GM19351 (cell line): ENCODE results near the gene JAG2.
A peak's percentile ranks its signal among the peaks of the same experiment; 100 is the strongest.

Experiments used
- ATAC-seq: cut with Tn5 transposase; IDR thresholded peaks from one replicate; pipeline ENCODE4 v1.9.1; 2021; ENCODE audit warnings: mild to moderate bottlenecking, moderate library complexity; ENCODE audit not compliant: unreplicated experiment

JAG2 gene

DNA sequence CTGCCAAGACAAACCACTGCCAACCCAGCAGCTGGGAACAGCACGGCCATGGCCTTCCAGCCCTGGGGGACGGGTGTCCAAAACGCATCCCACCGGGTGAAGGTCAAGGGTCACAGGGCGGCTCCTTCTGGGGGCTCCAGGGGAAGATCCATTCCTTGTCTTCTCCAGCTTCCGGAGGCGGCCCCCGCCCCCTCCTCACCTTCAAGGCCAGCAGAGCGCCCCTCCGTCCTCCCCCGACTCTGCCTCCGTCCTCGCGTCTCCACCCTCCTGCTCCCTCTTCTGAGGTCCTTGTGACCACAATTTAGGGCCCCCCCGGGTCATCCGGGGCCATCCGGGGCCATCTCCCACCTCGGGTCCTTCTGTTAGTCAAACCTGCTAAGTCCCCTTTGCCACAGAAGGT, 16.4 kb upstream of the JAG2 start:
- ATAC-seq, result no peak

DNA sequence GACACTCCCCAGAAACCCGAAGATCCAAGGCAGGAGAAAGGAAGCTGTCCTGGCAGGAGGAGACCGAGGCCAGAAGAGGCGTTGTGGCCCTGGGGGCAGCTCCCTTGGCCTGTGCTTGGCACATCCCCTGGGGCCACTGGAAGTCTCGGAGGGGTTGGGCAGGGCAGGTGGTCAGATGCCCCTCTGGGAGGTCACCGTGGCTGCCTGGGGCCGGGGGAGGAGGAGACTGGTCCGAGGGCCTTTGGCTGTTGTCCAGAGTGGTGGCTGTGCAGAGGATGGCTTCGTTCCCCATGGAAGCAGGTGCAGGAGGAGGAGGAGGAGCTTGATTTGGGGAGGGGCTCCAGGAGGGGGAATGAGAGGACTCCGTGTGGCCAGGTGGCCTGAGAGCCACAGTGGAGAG, 15.9 kb upstream of the JAG2 start:
- ATAC-seq, result no peak

DNA sequence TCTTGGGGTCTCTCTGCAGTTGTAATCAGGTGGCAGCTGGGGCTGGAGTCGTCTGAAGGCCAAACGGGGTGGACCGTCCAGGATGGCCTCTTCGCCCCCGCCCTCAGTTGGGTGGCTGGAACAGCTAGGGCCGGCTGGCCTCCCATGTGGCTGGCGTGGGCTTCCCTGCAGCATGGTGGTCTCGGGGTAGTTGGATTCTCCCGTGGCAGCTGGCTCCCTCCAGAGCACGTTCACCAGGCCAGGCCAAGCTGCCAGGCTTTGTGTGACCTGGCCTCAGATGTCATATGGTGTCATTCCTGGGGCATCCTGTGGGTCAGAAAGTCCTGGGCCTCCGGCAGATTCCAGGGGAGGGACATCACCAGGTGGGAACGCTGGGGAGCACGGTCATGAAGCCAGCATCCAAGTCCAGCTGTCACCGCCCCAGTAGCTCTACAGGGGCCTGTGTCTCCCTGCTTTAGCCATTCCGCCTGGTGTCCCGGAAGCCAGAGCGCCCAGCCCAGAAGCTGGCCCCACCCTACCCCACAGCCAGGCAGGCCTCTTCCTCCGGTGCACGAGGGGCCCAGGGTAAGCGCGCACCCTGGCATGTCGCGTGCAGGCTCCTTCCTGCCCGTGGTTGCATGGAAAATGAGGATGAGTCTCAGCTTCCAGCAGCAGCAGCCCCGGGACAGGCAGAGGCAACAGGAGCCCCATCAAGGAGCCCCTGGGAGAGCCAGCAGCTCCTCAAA, 13.9 kb upstream of the JAG2 start:
- ATAC-seq, result no peak

GRCh38 chr14:105181549-105182295, 13.1 kb upstream of the JAG2 start:
- ATAC-seq, result no peak

DNA sequence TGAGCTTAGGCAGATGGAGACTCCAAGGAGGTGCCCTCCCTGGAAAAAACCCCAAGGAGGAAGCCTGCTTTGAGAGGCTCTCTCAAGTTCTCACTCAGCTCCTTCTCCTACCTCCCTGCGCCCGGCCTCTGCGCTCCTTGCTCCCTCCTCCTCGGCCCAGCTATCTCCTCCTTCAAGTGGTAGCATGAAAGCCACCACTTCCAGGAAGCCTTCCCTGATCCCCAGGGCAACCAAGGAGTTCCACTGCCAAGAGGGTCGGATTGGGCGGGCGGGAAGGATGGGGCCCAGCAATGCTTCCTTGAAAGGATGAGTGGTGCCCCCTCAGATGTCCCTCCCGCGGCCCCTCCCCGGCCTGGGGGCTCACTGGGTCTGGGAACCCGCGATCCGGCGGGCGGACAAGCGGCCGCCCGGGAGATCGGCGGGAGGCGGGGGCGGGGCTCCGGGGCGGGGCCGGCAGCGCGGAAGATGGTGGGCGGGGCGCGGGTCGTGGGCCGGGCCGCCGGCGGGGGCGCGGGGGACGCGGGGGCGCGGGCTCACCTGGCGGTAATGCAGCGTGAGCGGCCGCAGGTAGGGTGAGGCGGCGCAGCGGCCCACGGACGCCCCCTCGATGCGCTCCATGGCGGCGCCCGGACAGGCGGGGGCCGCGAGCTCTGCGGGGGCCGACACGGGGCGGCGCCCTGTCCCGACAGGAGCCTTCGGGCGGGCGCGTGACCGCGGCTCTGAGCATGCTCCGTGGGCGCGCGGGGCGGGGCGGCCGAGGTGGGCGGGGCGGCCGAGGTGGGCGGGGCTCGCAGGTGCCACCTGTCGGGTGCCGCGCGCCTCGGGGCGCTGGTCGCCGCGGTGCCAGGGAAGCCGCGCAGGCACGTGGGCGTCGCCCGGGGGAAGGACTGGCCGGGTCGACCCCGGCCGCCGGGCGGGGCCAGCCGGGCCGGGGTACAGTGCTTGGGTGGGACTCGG, 12.3 kb upstream of the JAG2 start, which contains the start of gene NUDT14:
NUDT14 (minus strand) TSS at position 721 of the 957 bp plus-strand sequence; CDS start at position 618, 103 bp downstream.
- peak; percentile 75 for ATAC-seq

DNA sequence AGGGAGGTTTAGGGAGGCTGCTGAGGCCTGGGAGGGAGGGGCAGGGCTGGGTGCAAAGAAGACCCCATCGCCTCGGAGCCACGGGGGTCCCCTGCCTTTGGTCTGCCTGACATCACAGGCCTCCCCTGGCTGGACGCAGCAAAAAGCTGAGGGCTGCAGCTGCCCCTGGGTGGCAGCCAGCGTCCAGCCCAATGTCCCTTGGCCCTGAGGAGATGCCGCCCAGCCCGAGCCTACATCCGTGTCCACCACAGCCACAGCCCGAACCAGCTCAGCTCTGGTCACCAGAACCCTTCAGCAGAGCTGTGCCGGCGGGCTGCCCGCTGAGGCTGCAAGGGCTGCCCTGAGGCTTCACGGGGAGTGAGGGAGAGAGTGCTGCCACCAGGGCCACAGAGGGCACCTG, 10.6 kb upstream of the JAG2 start:
- no peak for ATAC-seq

- no peak for ATAC-seq
Measured at GRCh38 chr14:105178868-105179140, 10.2 kb upstream of the JAG2 start.

DNA sequence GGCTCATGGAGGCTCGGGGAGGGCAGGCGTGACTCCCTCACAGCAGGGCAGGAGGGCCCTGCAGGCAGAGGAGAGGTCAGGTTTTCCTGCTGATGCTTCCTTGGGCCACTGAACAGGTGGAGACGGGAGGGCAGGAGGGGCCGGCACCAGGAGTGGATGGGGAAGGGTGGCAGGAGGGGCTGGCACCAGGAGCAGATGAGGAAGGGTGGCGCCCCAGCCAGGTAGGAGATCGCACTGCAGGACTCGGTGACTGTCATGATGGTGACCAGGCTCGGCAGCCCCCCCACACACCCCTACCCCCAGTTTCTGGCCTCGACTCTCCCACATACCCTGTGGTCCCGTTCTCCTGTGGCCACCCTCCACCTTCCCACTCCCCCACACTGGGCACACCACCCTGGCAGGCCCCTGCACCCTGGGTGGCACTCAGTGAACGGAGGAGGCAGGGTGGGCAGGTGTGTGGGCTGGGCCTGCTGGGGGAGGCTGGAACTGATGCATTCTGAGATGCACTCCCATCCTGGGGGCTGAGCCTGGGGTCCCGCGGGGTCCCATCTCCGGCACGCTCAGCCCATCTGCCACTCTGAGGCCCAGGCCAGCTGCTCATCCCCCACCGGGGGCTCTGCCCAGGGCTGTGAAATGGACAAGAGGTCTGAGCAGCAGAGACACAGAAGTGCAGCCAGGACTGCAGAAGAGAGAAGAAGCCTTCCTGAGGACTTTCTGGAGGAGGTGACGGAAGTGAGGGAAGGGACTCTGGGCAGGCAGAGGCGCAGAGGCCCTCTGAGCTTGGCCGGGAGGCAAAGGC, 9.7 kb upstream of the JAG2 start:
- ATAC-seq, result no peak

GRCh38 chr14:105177082-105177481, 8.5 kb upstream of the JAG2 start:
- ATAC-seq, result no peak

- ATAC-seq, result no peak
Measured at GRCh38 chr14:105176513-105176912, 7.9 kb upstream of the JAG2 start.

DNA sequence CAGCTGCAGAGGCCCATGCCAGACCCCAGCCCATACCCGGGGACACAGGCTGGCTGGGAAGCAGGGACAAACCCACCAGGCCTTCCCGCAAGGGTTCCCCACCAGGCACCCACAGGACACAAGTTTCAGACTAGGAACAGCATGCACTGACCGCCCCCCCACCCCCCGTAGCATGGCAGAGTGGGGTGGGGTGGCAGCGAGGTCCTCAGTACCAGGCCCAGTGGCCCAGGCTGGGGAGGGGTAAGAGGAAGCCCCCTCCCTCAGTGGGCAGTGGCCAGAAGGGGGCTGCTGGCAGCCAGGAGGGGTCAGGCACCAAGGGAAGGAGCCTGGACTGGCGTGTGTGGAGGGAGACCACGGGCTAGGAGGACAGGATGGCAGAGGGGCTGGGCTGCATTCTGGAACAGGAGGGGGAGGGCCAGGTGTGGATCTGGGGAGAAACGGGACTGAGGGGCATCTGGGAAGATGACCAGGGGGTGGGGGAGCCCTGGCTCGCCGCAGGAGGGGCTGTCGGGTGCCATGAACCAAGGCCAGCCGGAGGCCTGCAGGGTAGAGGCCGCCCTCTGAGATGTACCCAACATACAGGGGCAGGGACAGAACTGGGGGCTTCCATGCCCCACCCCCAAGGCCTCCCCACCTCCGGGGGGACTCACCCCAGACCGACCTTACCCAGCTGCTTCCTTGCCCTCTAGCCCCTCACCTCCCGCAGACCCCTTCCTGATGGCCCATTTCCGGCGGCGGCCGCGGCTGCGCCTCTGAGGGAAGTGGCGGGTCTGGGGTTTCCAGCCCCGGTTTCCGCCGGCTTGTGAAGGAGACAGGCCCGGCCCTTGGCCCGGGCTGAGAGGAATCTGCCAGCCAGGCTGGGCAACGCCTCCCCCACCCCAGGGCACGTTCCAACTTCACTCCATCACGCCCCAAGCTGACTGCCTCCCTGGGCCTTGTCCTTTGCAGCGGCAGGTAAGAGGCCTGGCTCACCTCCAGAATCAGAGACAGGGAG, 5.6 kb upstream of the JAG2 start:
- no peak for ATAC-seq

GRCh38 chr14:105173145-105173544, 4.6 kb upstream of the JAG2 start:
- no peak for ATAC-seq

DNA sequence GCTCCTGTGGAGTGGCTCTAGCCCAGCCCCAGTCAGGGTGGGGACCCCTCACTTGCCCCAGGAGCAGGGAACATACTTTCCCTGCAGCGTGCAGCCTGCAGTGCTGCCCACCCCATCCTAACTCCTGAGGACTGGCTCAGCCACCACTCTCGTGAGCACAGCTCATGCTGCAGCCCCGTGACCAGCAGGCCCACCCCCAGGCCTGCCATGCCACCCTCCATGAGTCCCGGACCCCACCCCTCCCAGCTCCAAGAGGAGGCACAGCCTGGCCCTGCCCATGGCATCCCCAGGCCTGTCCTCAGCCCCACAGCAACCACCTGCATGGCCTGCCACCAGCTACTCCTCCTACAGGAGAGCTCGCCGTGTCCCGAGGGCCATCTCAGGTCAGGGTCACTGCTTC, 3.9 kb upstream of the JAG2 start:
- no peak for ATAC-seq

DNA sequence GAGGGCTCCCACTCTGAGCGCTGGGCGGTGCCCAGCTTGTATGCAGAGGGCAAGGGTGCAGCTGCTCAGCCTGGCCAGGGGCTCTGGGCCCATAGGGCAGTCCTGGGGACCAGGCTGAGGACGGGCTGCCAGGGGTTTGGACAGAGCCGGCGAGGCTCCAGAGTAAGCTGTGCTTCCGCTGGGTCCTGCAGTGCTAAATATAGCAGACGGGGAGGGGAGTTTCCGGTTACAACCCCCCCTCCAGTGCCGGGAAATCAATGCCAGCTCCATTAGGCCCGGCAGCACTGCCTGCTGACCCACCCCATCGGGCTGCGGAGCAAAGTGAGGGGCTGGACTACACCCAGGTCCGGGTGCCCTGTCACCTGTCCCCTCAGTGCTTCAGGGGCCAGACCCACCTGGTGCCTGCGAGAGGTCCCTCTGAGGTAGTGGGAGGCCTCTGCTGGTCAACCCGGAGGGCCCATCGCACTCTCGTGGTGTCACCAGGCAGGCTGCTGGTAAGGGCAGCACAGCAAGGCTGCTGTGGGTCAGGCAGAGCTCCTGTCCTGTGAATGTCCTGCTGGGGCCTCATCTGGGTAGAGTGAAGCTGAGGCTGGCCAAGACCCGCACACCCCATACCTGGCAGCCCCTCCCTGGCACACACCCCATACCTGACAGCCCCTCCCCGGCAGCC, 2.6 kb upstream of the JAG2 start:
- no peak for ATAC-seq

GRCh38 chr14:105169776-105170655, 1.4 kb upstream of the JAG2 start:
- ATAC-seq, result no peak

DNA sequence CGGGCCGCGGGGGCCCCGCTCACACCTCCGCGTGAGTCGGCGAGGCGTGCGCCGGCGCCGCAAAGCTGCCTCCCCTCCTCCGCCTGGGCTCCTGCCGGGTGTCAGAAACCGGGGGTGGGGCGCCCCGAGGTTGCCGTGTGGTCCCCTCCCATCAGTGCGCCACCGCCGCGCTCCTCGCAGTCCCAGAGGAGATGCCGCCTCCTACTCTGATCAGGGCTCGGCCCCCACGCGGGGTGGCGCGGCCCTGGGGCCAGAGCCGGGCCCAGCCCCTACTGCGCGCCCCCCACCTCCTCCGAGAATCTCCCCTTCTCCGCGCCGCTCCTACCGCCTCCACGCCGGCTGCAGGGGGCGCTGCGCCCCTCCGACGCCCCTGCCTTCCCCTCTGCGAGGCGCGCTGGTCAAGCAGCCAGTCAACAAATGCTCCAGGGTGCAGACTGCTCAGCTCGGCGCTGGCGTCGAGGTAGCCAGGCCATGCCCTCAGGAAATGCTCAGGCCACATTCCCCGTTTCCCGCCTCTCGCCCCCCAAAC, 467 bp upstream of the JAG2 start:
- ATAC-seq, result no peak

DNA sequence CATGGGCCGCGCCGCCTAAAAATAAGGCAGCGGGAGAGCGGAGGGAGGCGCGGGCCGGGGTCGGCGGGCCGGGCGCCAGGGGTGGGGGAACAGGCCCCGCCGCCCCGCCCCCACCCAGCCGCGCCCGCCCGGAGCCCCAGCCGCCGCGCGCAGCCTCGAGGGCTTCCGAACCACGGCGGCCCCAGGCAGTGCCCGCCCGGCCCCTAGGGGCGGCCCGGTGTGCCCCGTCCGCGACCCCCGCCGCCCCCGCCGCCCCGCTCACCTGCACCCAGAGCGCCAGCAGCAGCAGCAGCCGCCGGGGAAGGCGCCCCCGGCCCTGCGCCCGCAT, 519 bp downstream of the JAG2 start:
- no peak for ATAC-seq
